DOHH2 (cell line): ENCODE measurements around the gene CLDN5.

Experiments
- H3F3A ChIP-seq: fragments of 200-600 bp; sonication (generic), shearing (Covaris generic); 2 replicates; pipeline ENCODE4 v1.6.0; 2016; ENCODE audit warnings: antibody characterized with exemption, mild to moderate bottlenecking; ENCODE audit not compliant: control insufficient read depth, insufficient read depth
- H3K27ac ChIP-seq: fragments of 200-600 bp; sonication (generic); 2 replicates; pipeline ENCODE4 v1.5.1; 2014; ENCODE audit warnings: low read depth, mild to moderate bottlenecking, low read length, moderate library complexity
- H3K27me3 ChIP-seq: fragments of 200-600 bp; sonication (generic); 2 replicates; pipeline ENCODE4 v1.6.1; 2014; ENCODE audit warnings: mild to moderate bottlenecking, low read length, mixed read lengths; ENCODE audit not compliant: control insufficient read depth
- H3K36me3 ChIP-seq: fragments of 200-600 bp; sonication (generic); 2 replicates; pipeline ENCODE4 v1.6.1; 2014; ENCODE audit warnings: mild to moderate bottlenecking, low read length, moderate library complexity, mixed read lengths; ENCODE audit not compliant: control insufficient read depth
- H3K4me1 ChIP-seq: fragments of 200-600 bp; sonication (generic); 2 replicates; pipeline ENCODE4 v1.6.1; 2014; ENCODE audit warnings: mild to moderate bottlenecking, low read length, mixed read lengths; ENCODE audit not compliant: control insufficient read depth
- H3K4me2 ChIP-seq: fragments of 200-600 bp; sonication (generic); 2 replicates; pipeline ENCODE4 v1.6.0; 2014; ENCODE audit warnings: mild to moderate bottlenecking, low read length, moderate library complexity
- H3K4me3 ChIP-seq: fragments of 200-600 bp; sonication (generic); 2 replicates; pipeline ENCODE4 v1.5.1; 2014; ENCODE audit warnings: mild to moderate bottlenecking, low read length, mixed read lengths
- H3K79me2 ChIP-seq: fragments of 200-600 bp; sonication (generic); 2 replicates; pipeline ENCODE4 v1.6.1; 2014; ENCODE audit warnings: mild to moderate bottlenecking, low read length, mixed read lengths; ENCODE audit not compliant: control insufficient read depth
- H3K9me2 ChIP-seq: fragments of 200-600 bp; sonication (generic); replicated peaks from 2 replicates; pipeline ENCODE4 v1.6.1; 2014; ENCODE audit warnings: mild to moderate bottlenecking, low read length, mixed read lengths; ENCODE audit not compliant: control insufficient read depth
- H3K9me3 ChIP-seq: fragments of 200-600 bp; sonication (generic); 2 replicates; pipeline ENCODE4 v1.6.1; 2014; ENCODE audit warnings: antibody characterized with exemption, low read length, mixed read lengths; ENCODE audit not compliant: control insufficient read depth, insufficient read depth
- H4K20me1 ChIP-seq: fragments of 200-600 bp; sonication (generic); 2 replicates; pipeline ENCODE4 v1.6.0; 2014; ENCODE audit warnings: low read depth, mild to moderate bottlenecking, antibody characterized with exemption, low read length, moderate library complexity; ENCODE audit not compliant: control insufficient read depth, insufficient read depth
- CTCF ChIP-seq: fragments of 200-600 bp; sonication (generic); IDR thresholded peaks from one replicate; pipeline ENCODE4 v1.5.1; 2014; ENCODE audit warnings: antibody characterized with exemption, mild to moderate bottlenecking, low read depth, low read length; ENCODE audit not compliant: poor library complexity, severe bottlenecking
- EZH2phosphoT487 ChIP-seq: fragments of 200-600 bp; sonication (generic); IDR thresholded peaks from 2 replicates; pipeline ENCODE4 v1.6.1; 2017; ENCODE audit warnings: borderline replicate concordance, mild to moderate bottlenecking, antibody characterized with exemption, low read length, moderate library complexity, mixed read lengths

CLDN5 gene

GRCh38 chr22:19516378-19517170, 7.6 kb downstream of the CLDN5 start:
- no peak overlapping the region for H3K27ac ChIP-seq
- H3K4me2 ChIP-seq, result no peak overlapping the region
- no peaks in the 10 kb centered on the region for H3K9me2 ChIP-seq
- no peaks in the 10 kb centered on the region for H3K79me2 ChIP-seq
- H3K4me1 ChIP-seq, result no peaks in the 10 kb centered on the region
- H3K9me3 ChIP-seq, result no peaks in the 10 kb centered on the region
- TF ChIP-seq CTCF (no peak), EZH2phosphoT487 (no peak)
- no peaks in the 10 kb centered on the region for H3K27me3 ChIP-seq
- H3K36me3 ChIP-seq, result peaks cover 70% of the 10 kb centered on the region
- H3K4me3 ChIP-seq, result no peak overlapping the region
- no peaks in the 10 kb centered on the region for H4K20me1 ChIP-seq
- H3F3A ChIP-seq, result no peaks in the 10 kb centered on the region

GRCh38 chr22:19515654-19516377, 8.4 kb downstream of the CLDN5 start:
- Histone ChIP-seq H3F3A (no peaks in the 10 kb centered on the region), H3K27me3 (no peaks in the 10 kb centered on the region), H3K4me3 (no peak overlapping the region), H3K36me3 (peaks cover 78% of the 10 kb centered on the region), H3K4me1 (no peaks in the 10 kb centered on the region), H3K9me2 (no peaks in the 10 kb centered on the region), H3K4me2 (no peak overlapping the region), H3K79me2 (no peaks in the 10 kb centered on the region), H3K27ac (no peak overlapping the region), H3K9me3 (no peaks in the 10 kb centered on the region), H4K20me1 (no peaks in the 10 kb centered on the region)
- no peak for TF ChIP-seq EZH2phosphoT487
- no peak for TF ChIP-seq CTCF

- Histone ChIP-seq H3K4me2 (no peak overlapping the region), H3F3A (no peaks in the 10 kb centered on the region), H3K9me2 (no peaks in the 10 kb centered on the region), H3K9me3 (no peaks in the 10 kb centered on the region), H3K27ac (no peak overlapping the region), H4K20me1 (no peaks in the 10 kb centered on the region), H3K79me2 (no peaks in the 10 kb centered on the region), H3K4me3 (no peak overlapping the region), H3K4me1 (no peaks in the 10 kb centered on the region), H3K36me3 (peaks cover 84% of the 10 kb centered on the region), H3K27me3 (no peaks in the 10 kb centered on the region)
- TF ChIP-seq CTCF (no peak), EZH2phosphoT487 (no peak)
These were observed 9.2 kb downstream of the CLDN5 start for GRCh38 chr22:19514831-19515565.
